GM12892 (cell line): Measurements from ENCODE around the gene E2F4.

Experiments used
- POLR2A ChIP-seq: IDR thresholded peaks from 2 replicates; pipeline ENCODE4 v1.6.1; 2011; ENCODE audit warnings: low read depth, low read length, control low read depth
- POLR2AphosphoS5 ChIP-seq: IDR thresholded peaks from 2 replicates; pipeline ENCODE4 v1.6.1; 2011; ENCODE audit warnings: low read depth, low read length, control low read depth
- TAF1 ChIP-seq: IDR thresholded peaks from 2 replicates; pipeline ENCODE4 v1.6.1; 2011; ENCODE audit warnings: low read depth, mild to moderate bottlenecking, control low read depth, low read length, borderline replicate concordance

DNA sequence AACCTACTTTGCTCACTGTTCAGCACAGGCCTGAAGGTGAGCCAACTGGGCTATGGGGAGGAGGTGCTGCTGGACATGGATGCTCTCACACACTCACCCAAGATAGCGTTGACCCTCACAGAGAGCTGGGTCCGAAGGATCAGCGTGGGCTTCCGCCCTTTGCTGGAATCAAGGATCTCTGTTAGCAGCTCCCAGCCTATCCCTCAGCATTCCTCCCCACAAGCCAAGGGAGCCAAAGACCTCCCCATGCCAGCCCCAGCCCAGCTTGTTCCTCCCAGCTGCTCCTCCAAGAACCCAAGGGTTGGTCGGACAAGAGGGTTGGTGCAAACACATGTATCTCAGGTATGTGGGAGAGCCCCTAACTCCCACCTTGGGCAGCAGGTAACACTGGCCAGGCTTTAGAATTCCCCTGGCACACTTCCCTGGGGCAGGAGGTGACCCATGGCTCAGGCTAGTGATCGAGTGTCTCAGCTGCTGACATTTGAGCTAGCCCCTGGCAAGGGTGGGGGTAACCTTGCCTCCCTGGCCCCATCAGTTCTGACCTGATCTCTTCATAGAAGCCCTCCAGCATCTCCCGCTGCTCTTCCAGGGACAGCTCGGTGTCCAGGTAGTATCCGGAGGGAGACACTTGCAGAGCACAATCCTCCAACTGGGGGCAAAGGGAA is 47.0 kb downstream of the E2F4 start:
- TF ChIP-seq POLR2AphosphoS5 (no peak), POLR2A (no peak), TAF1 (no peak)
